ENCODE results near the gene KLHL26. TPM values are rescaled to one million over a fixed set of nuclear protein-coding genes. Genes with fewer than 3 reads are reported as not detected.
A peak's percentile ranks its signal among the peaks of the same experiment; 100 is the strongest.
"Not testable (repeated sequence)": the region's sequence is repeated elsewhere in the genome, so short reads cannot be mapped to it uniquely, and the experiment has no call there.

Gene KLHL26
- polyA plus RNA-seq, 3 donors = 5.0 to 6.1 (median 5.3) TPM

- not testable (repeated sequence) for DNase-seq (ENCODE audit: low read depth in 3 of 3, low spot score in 2 of 3)
These were observed 43.3 kb downstream of the KLHL26 start for GRCh38 chr19:18680148-18680547.

- no peak for DNase-seq (ENCODE audit: low read depth in 3 of 3, low spot score in 2 of 3)
These were observed 45.9 kb downstream of the KLHL26 start for GRCh38 chr19:18682807-18683108.

DNA sequence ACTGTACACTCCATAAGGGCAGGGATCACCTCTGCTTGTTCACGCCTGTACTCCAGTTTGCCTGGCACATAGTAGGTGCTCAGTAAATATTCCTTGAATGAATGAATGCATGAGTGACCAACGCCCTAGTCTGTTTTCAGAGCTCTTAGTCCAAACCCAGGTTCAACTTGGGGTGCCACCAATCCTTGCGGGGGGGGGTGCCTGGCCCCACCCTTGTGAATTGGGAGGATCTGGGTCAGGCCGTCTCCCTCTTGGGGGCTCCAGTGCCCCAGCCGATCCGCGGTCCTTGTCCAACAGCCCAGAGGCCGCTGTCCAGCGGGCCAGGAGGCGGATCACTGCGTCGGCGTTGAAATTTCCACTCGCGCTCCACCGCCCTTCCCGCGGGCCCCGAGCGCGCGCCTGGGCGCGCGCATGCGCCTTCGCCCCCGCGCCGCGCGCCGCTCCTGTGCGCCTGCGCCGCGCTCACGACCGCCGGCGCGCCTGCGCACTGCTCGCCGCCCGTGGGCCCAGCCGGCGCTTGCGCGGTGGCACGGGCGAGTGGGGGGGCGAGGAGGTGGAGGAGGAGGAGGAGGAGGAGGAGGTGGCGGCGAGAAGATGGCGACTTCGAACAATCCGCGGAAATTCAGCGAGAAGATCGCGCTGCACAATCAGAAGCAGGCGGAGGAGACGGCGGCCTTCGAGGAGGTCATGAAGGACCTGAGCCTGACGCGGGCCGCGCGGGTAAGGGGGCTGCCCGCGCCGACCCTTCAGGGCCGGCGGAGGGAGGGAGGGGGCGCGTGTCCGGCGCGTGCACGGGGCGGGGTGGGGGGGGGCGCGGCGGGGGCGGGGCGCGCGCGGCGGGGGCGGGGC, 46.5 kb downstream of the KLHL26 start, which contains the start of gene CRTC1:
CRTC1 (plus strand) TSS at position 572 of the 849 bp plus-strand sequence; CDS start at position 595, 23 bp downstream.
- DNase-seq (ENCODE audit: low read depth in 3 of 3, low spot score in 2 of 3) = peak; percentile 65 to 78 (median 78)

DNA sequence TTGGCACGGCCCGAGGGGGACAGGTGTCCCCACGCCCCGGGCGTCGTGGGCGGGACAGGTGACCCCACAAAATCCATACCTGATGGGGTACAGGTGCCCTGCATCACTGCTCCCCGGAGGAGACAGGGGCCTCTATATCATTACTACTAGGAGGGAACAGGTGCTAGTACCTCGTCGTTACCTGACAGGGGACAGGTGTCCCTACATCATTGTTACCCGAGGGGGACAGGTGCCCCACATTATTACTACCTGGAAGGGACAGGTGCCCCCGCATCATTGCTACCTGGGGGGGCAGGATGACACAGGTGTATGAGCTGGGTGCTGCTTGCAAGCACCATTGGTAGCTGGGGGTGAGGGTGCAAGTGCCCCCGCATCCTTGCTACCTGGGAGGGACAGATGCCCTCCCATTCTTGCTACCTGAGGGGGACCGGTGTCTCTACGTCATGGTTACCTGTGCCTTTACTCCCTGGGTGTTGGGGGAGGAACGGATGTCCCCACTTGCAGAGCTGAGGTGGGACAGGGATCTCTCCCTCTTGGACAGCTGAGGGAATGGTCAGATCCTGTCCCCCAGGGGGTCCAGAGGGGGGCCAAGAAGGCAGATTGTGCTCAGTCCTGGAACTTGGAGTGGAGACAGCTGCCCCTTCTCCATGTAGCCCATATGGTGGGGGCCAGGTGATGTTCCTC, 47.3 kb downstream of the KLHL26 start:
- no peak for DNase-seq (ENCODE audit: low read depth in 3 of 3, low spot score in 2 of 3)

GRCh38 chr19:18684642-18684993, 47.8 kb downstream of the KLHL26 start:
- DNase-seq (ENCODE audit: low read depth in 3 of 3, low spot score in 2 of 3) = no peak

- no peak for DNase-seq (ENCODE audit: low read depth in 3 of 3, low spot score in 2 of 3)
These were observed 48.9 kb downstream of the KLHL26 start for GRCh38 chr19:18685597-18686190.

GRCh38 chr19:18687740-18688465, 51.1 kb downstream of the KLHL26 start:
- DNase-seq (ENCODE audit: low read depth in 3 of 3, low spot score in 2 of 3) = no peak

GRCh38 chr19:18696023-18696422, 59.2 kb downstream of the KLHL26 start:
- no peak for DNase-seq (ENCODE audit: low read depth in 3 of 3, low spot score in 2 of 3)

DNA sequence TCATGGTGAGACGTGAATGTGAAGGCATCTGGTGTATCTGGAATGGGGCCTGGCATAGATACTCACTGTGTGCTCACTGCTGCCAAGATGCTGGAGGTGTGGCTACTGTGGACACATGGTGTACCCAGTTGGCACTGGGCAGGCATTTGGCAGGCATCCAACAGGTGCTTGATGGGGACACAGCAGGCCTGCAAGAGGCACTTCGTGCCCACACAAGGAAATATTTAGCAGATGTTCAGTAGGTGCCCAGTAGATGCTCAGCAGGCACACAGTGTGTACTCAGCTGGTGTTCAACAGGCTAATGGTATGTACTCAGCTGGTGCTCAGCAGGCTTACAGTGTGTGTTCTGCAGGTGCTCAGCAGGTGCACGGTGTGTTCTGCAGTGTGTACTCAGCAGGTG, 60.9 kb downstream of the KLHL26 start:
- DNase-seq (ENCODE audit: low read depth in 3 of 3, low spot score in 2 of 3) = no peak

- no peak for DNase-seq (ENCODE audit: low read depth in 3 of 3, low spot score in 2 of 3)
These were observed 61.7 kb downstream of the KLHL26 start for GRCh38 chr19:18698321-18699167.

DNA sequence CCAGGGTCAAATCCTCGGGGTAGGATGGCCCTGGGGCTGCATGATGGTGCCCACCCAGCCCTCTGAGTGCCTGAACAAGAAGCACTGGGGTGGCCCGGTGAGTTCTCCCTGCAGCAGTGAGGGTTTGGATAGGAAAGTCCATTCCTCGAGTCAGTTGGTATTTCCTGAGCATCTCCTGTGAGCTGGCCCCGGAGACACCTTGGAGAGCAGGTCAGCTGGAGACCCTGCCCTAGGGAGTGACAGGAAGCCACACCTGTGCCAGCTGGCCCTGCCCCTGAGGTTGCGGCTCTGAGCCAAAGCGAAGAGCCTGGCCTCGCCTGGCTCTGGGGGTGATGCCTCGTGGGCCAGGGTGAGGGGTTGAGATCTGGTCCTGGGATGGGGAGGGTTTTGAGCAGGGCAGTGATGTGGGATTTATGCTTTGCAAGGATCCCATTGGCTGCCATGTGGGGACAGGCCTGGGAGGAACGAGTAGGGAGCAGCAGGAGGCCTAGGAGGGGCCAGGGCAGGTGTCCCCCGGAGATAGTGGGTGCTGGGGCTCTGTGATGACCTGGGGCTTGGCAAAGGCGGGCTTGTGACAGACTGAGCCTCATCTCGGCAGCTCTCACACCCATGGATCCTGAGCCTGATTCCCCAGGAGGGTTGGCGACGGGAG, 62.7 kb downstream of the KLHL26 start:
- no peak for DNase-seq (ENCODE audit: low read depth in 3 of 3, low spot score in 2 of 3)

DNA sequence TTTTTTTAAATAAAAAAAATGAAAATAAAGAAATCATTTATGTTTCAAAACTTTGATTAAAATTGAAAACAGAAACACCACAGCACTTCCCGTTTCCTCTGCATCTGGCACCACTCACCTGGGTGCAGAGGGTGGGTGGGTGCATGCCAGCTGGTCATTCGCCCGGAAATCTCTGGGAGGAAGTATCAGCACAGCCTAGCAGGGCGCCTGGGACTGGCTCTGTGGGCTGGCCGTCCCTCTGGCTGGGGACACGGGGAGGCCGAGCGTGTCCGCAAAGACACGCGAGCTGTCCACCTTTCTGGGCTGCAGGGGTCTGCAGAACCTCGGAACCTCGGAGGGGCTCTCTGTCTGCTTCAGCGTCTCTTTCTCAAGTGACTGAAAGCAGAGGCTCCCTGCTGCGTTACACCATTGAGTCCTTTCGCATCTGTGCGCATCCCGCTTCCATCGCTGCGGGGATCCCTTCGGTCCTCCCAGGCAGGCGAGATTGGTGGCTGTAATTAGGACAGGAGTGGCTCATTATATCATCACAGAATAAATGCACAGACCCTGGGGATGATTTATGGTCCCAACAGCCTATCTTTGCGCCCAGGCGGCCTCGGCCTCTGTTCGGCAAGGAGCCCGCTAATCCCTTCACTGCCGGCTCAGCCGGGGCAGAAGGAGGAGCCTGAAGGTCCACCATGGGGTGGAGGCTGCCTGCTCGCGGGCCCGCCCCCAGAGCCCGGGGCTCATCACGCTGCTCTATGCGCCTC, 63.8 kb downstream of the KLHL26 start:
- no peak for DNase-seq (ENCODE audit: low read depth in 3 of 3, low spot score in 2 of 3)

DNA sequence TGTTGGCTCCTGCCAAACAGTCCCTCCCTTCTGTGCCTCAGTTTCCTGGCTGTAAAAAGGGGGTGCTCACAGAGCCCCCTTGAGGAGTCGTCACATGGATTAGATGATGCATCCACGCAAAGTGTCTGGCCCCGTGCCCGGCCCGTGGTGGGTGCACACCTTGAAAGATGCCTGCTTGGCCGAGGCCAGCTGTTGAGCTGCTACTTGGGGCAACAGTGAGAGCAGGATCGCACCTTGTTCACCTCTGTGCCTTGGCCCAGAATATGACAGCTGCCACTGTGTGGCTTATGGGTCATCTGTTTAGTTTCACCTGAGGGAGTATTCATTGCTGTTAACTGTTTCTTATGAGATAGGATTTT, 64.4 kb downstream of the KLHL26 start:
- no peak for DNase-seq (ENCODE audit: low read depth in 3 of 3, low spot score in 2 of 3)

DNA sequence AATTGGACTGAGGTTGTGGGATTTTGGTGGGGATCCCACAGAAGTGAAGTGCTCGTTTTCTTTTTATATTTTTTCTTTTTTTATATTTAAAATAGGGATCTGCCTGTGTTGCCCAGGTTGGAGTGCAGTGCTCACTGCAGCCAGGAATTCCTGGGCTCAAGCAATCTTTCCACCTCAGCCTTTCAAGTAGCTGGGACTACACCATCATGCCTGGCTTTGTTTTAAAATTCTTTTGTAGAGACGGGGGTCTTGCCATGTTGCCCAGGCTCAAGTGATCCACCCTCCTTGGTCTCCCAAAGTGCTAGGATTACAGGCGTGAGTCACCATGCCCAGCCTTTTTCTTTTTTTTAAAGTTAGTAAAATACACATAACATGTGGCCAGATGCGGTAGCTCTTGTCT, 67.2 kb downstream of the KLHL26 start:
- no peak for DNase-seq (ENCODE audit: low read depth in 3 of 3, low spot score in 2 of 3)

- no peak for DNase-seq (ENCODE audit: low read depth in 3 of 3, low spot score in 2 of 3)
These were observed 68.1 kb downstream of the KLHL26 start for GRCh38 chr19:18704971-18705370.

DNA sequence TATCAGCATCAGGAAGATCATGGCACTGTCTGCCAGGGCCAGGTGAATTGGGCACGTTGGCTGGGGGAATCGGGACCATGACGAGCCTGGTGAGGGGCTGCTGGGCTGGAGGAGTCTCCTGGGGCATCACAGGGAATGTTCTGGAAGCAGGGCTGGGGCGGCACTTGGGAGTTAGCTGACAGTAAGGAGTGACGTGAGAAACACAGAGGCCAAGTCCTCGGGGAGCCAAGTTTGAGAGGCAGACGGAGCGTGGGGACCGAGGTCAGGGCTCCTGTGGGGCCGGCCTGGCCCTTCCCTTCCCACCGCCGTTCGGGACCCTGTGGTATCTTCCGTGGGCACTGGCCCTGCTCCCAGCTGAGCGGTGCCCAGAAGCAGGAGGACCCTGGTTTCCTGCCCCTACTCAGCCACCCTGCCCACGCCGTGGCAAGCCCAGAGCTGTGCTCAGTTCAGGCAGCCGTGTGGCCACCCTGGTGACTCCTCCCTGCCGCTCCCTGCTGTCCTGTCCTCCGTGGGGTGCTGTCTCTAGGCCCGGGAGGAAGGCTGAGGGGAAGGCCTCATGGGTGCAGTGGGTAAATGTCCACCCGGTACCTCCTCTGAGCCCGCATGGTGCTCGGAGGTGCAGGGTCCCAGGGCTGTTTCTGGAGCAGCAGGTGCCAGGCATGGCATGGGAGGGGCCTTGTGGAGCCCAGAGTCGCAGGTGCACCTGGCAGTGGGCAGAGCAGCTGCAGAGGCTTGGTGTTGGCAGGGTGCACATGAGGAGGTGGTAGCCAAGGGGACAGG, 71.8 kb downstream of the KLHL26 start:
- DNase-seq (ENCODE audit: low read depth in 3 of 3, low spot score in 2 of 3) = no peak

GRCh38 chr19:18709546-18709945, 72.7 kb downstream of the KLHL26 start:
- DNase-seq (ENCODE audit: low read depth in 3 of 3, low spot score in 2 of 3) = no peak

- DNase-seq (ENCODE audit: low read depth in 3 of 3, low spot score in 2 of 3) = no peak
These were observed 73.4 kb downstream of the KLHL26 start for GRCh38 chr19:18710186-18710585.

Measured in right renal cortex interstitium (tissue), 3 donors.